Right lobe of liver (tissue), 4 donors: ENCODE results near the gene C1orf50.

Experiments
- POLR2A ChIP-seq: fragments of 450-650 bp; IDR thresholded peaks from one replicate; pipeline ENCODE4 v1.6.1; 2017; ENCODE audit warnings: antibody characterized with exemption, mild to moderate bottlenecking
- TF ChIP-seq, protein P1 (sequence below), 4 donors: fragments of 200-600 bp in 3 of 4; fragments of 450-650 bp in 1 of 4; IDR thresholded peaks; one replicate each; pipeline versions ENCODE4 v1.5.1 to v1.8.0; 2016 to 2022; ENCODE audit warnings: antibody characterized with exemption in 4 of 4, mild to moderate bottlenecking in 2 of 4
- donor health status: DM: no; HTN: no; CAD: no.
- donor health status: DM: no; HTN: no; CAD: no.
- donor health status: DM: no; HTN: yes; CAD: no.

DNA sequence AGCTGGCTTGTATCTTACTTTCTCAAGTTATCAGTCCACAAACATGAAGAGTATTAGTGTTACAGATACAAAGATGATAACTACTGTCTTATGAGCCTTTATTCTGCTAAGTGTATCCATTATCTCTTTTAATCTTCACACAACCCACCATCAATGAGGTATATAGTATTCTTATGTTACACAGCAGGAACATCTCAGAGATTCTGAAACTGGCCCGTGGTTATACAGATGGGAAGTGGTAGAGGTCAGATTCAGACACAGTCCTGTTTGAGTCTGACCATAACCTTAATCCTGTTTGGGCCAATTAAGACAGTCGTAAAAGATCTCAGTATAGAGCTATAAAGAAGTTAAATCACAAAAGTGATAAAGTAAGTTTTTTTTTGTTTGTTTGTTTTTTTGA, 12.7 kb downstream of the C1orf50 start:
- TF ChIP-seq, protein P1, sequence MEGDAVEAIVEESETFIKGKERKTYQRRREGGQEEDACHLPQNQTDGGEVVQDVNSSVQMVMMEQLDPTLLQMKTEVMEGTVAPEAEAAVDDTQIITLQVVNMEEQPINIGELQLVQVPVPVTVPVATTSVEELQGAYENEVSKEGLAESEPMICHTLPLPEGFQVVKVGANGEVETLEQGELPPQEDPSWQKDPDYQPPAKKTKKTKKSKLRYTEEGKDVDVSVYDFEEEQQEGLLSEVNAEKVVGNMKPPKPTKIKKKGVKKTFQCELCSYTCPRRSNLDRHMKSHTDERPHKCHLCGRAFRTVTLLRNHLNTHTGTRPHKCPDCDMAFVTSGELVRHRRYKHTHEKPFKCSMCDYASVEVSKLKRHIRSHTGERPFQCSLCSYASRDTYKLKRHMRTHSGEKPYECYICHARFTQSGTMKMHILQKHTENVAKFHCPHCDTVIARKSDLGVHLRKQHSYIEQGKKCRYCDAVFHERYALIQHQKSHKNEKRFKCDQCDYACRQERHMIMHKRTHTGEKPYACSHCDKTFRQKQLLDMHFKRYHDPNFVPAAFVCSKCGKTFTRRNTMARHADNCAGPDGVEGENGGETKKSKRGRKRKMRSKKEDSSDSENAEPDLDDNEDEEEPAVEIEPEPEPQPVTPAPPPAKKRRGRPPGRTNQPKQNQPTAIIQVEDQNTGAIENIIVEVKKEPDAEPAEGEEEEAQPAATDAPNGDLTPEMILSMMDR (IDR thresholded peaks at IDR 0.05) = no peak
- no peak for TF ChIP-seq POLR2A
